ENCODE measurements around the gene BRINP2. TPM values are rescaled to one million over a fixed set of nuclear protein-coding genes. Genes with fewer than 3 reads are reported as not detected.

Gene BRINP2
- polyA plus RNA-seq, 3 donors, result not detected

- no peak for DNase-seq
- H3K9me3 Mint-ChIP-seq, result peaks cover 0 to 12% (median 3%) of the 10 kb centered on the region in 7 donors
- H3K36me3 Mint-ChIP-seq, result no peaks in the 10 kb centered on the region
- WGBS (ENCODE audit: insufficient coverage), result 73% methylated on average over 2 of the region's 5 CpGs
- Histone ChIP-seq H3K4me2 (replicated peaks; ENCODE audit: extremely low read depth, low read length, poor library complexity, severe bottlenecking) (no peak overlapping the region), H3K9ac (ENCODE audit: insufficient read depth, low read length, poor library complexity, severe bottlenecking) (no peak overlapping the region), H3K9me3 (replicated peaks in 1 of 2; ENCODE audit: control insufficient read depth in 1 of 2, insufficient read depth in 1 of 2, low read length in 2 of 2) (peaks cover 0 to 4% of the 10 kb centered on the region in 2 donors), H4K20me1 (ENCODE audit: insufficient read depth, low read length) (no peaks in the 10 kb centered on the region), H3K27ac (ENCODE audit: low read depth in 1 of 2, low read length in 2 of 2) (no peak overlapping the region), H3K36me3 (replicated peaks in 1 of 2; ENCODE audit: control insufficient read depth in 1 of 2, insufficient read depth in 2 of 2, low read length in 2 of 2) (no peaks in the 10 kb centered on the region), H3K4me3 (replicated peaks in 1 of 3; ENCODE audit: low read depth in 2 of 3, low read length in 3 of 3) (no peak overlapping the region), H3K4me1 (ENCODE audit: control insufficient read depth in 1 of 2, insufficient read depth in 2 of 2, low read length in 2 of 2) (no peaks in the 10 kb centered on the region), H3K79me2 (ENCODE audit: insufficient read depth, low read length) (no peaks in the 10 kb centered on the region), H3K27me3 (ENCODE audit: control insufficient read depth in 2 of 2, insufficient read depth in 2 of 2, low read length in 2 of 2) (no peaks in the 10 kb centered on the region), H2AFZ (ENCODE audit: insufficient read depth, low read depth, low read length, poor library complexity, severe bottlenecking) (no peak overlapping the region)
- no peak overlapping the region for H3K4me3 Mint-ChIP-seq
- TF ChIP-seq CTCF (IDR thresholded peaks at IDR 0.05), result no peak
- H3K4me1 Mint-ChIP-seq, result no peaks in the 10 kb centered on the region
- H3K27me3 Mint-ChIP-seq (ENCODE audit: low read depth in 3 of 3), result peaks cover 0 to 2% (median 0%) of the 10 kb centered on the region in 3 donors
- intact Hi-C loops (cut with micrococcal nuclease), result no loop called here
- no peak overlapping the region for H3K27ac Mint-ChIP-seq
Observed at GRCh38 chr1:177281901-177282300, 111.1 kb downstream of the BRINP2 start.

- Histone ChIP-seq H3K4me3 (replicated peaks in 1 of 3; ENCODE audit: low read depth in 2 of 3, low read length in 3 of 3) (no peak overlapping the region), H3K4me2 (replicated peaks; ENCODE audit: extremely low read depth, low read length, poor library complexity, severe bottlenecking) (no peak overlapping the region), H2AFZ (ENCODE audit: insufficient read depth, low read depth, low read length, poor library complexity, severe bottlenecking) (no peak overlapping the region), H3K9me3 (replicated peaks in 1 of 2; ENCODE audit: control insufficient read depth in 1 of 2, insufficient read depth in 1 of 2, low read length in 2 of 2) (no peaks in the 10 kb centered on the region), H3K27me3 (ENCODE audit: control insufficient read depth in 2 of 2, insufficient read depth in 2 of 2, low read length in 2 of 2) (no peaks in the 10 kb centered on the region), H3K79me2 (ENCODE audit: insufficient read depth, low read length) (no peaks in the 10 kb centered on the region), H3K36me3 (replicated peaks in 1 of 2; ENCODE audit: control insufficient read depth in 1 of 2, insufficient read depth in 2 of 2, low read length in 2 of 2) (no peaks in the 10 kb centered on the region), H3K9ac (ENCODE audit: insufficient read depth, low read length, poor library complexity, severe bottlenecking) (no peak overlapping the region), H3K27ac (ENCODE audit: low read depth in 1 of 2, low read length in 2 of 2) (no peak overlapping the region), H4K20me1 (ENCODE audit: insufficient read depth, low read length) (no peaks in the 10 kb centered on the region), H3K4me1 (ENCODE audit: control insufficient read depth in 1 of 2, insufficient read depth in 2 of 2, low read length in 2 of 2) (no peaks in the 10 kb centered on the region)
- Mint-ChIP-seq H3K36me3 (no peaks in the 10 kb centered on the region), H3K27me3 (ENCODE audit: low read depth in 3 of 3) (peaks cover 0 to 2% (median 0%) of the 10 kb centered on the region in 3 donors), H3K4me3 (no peak overlapping the region), H3K9me3 (peaks cover 0 to 11% (median 3%) of the 10 kb centered on the region in 7 donors), H3K4me1 (no peaks in the 10 kb centered on the region), H3K27ac (no peak overlapping the region)
- no peak for TF ChIP-seq CTCF (IDR thresholded peaks at IDR 0.05)
- DNase-seq, result no peak
- intact Hi-C loops (cut with micrococcal nuclease), result no loop called here
- no CpG with 5 or more reads among the region's 1 CpG for WGBS (ENCODE audit: insufficient coverage)
Observed at GRCh38 chr1:177282976-177283375, 112.2 kb downstream of the BRINP2 start.

All from CD14-positive monocyte (primary cell).